Fibroblast of lung (primary cell): Measurements from ENCODE around the gene CD52. TPM values are rescaled to one million over a fixed set of nuclear protein-coding genes. Genes with fewer than 3 reads are reported as not detected.
"Not testable (repeated sequence)": the region's sequence is repeated elsewhere in the genome, so short reads cannot be mapped to it uniquely, and the experiment has no call there.

ENCODE experiments used
- DNase-seq, 2 donors: peaks; one replicate each; pipeline versions ENCODE4 v3.0.0 to v3.0.0-alpha.2; 2010; ENCODE audit warnings: low read depth in 2 of 2
- H2AFZ ChIP-seq: 2 replicates; pipeline ENCODE4 v1.5.1; 2012; ENCODE audit warnings: low read length, control low read depth, inconsistent platforms
- H3K27ac ChIP-seq: 2 replicates; pipeline ENCODE4 v1.5.1; 2011; ENCODE audit warnings: low read length, control low read depth; ENCODE audit not compliant: insufficient read depth
- H3K27me3 ChIP-seq: 2 replicates; pipeline ENCODE4 v1.5.1; 2011; ENCODE audit warnings: mild to moderate bottlenecking, low read length; ENCODE audit not compliant: control insufficient read depth, insufficient read depth
- H3K36me3 ChIP-seq: 2 replicates; pipeline ENCODE4 v1.5.1; 2011; ENCODE audit warnings: low read length; ENCODE audit not compliant: control insufficient read depth, insufficient read depth
- H3K4me1 ChIP-seq: 2 replicates; pipeline ENCODE4 v1.5.1; 2011; ENCODE audit warnings: low read length; ENCODE audit not compliant: control insufficient read depth, insufficient read depth; ENCODE audit errors: extremely low read depth
- H3K4me2 ChIP-seq: 2 replicates; pipeline ENCODE4 v1.5.1; 2011; ENCODE audit warnings: low read length, control low read depth; ENCODE audit not compliant: insufficient read depth; ENCODE audit errors: extremely low read depth
- H3K4me3 ChIP-seq, 4 experiments: fragments of 200-600 bp in 1 of 4; sonication (generic) in 1 of 4; replicated peaks in 1 of 4; 2 replicates each; pipeline ENCODE4 v1.5.1; 2011 to 2016; ENCODE audit warnings: low read length in 4 of 4, low read depth in 3 of 4, mild to moderate bottlenecking in 3 of 4, control low read depth in 2 of 4, inconsistent platforms in 1 of 4, mixed read lengths in 1 of 4; ENCODE audit not compliant: insufficient read depth in 1 of 4; ENCODE audit errors: control extremely low read depth in 1 of 4
- H3K79me2 ChIP-seq: 2 replicates; pipeline ENCODE4 v1.5.1; 2012; ENCODE audit warnings: mild to moderate bottlenecking, low read length, inconsistent platforms; ENCODE audit not compliant: control insufficient read depth, insufficient read depth
- H3K9ac ChIP-seq: 2 replicates; pipeline ENCODE4 v1.5.1; 2011; ENCODE audit warnings: mild to moderate bottlenecking, low read length, control low read depth; ENCODE audit not compliant: insufficient read depth
- H3K9me3 ChIP-seq: 2 replicates; pipeline ENCODE4 v1.5.1; 2012; ENCODE audit warnings: low read depth, low read length; ENCODE audit not compliant: control insufficient read depth, insufficient read depth
- H4K20me1 ChIP-seq: 2 replicates; pipeline ENCODE4 v1.5.1; 2011; ENCODE audit warnings: low read length; ENCODE audit not compliant: control insufficient read depth, insufficient read depth; ENCODE audit errors: extremely low read depth
- EZH2 ChIP-seq: IDR thresholded peaks from 2 replicates; pipeline ENCODE4 v1.5.1; 2012; ENCODE audit warnings: low read length, control low read depth, mild to moderate bottlenecking; ENCODE audit errors: missing control alignments
- polyA plus RNA-seq, 2 donors: library from polyadenylated mRNA; depleted of rRNA in 1 of 2; stranded (reverse) in 1 of 2; unstranded in 1 of 2; fragments of >200 nt; gene quantifications; 2 replicates each; pipeline ENCODE4 v1.2.1, GENCODE V29; 2011 to 2012; ENCODE audit warnings: missing spikeins in 1 of 2
- total RNA-seq: library from RNA; depleted of rRNA; stranded (reverse); fragments of >200 nt; gene quantifications from 2 replicates; pipeline ENCODE4 v1.2.1, GENCODE V29; 2014
- TF ChIP-seq, protein P1 (sequence below), 2 donors: IDR thresholded peaks in 1 of 2; conservative IDR thresholded peaks in 1 of 2; 1 replicate in 1 of 2; 2 replicates in 1 of 2; pipeline ENCODE4 v1.5.1; 2011 to 2012; ENCODE audit warnings: low read length in 2 of 2, control low read depth in 1 of 2, inconsistent platforms in 1 of 2, low read depth in 1 of 2, mild to moderate bottlenecking in 1 of 2

CD52 gene
- total and polyA plus RNA-seq, 2 donors (not counting 1 experiment from before 2014, with no cell fraction given), result 0.31 TPM; not detected in 1

GRCh38 chr1:26307363-26307781 is 10.4 kb upstream of the CD52 start:
- Histone ChIP-seq H3K27ac (no peak overlapping the region), H3K4me1 (peaks cover 9% of the 10 kb centered on the region), H3K4me3 (no peak overlapping the region), H3K36me3 (no peaks in the 10 kb centered on the region), H3K27me3 (no peaks in the 10 kb centered on the region), H4K20me1 (no peaks in the 10 kb centered on the region), H2AFZ (no peak overlapping the region), H3K4me2 (no peak overlapping the region), H3K9me3 (no peaks in the 10 kb centered on the region), H3K79me2 (no peaks in the 10 kb centered on the region), H3K9ac (no peak overlapping the region)
- DNase-seq, result no peak
- TF ChIP-seq EZH2, result no peak
- TF ChIP-seq, protein P1, sequence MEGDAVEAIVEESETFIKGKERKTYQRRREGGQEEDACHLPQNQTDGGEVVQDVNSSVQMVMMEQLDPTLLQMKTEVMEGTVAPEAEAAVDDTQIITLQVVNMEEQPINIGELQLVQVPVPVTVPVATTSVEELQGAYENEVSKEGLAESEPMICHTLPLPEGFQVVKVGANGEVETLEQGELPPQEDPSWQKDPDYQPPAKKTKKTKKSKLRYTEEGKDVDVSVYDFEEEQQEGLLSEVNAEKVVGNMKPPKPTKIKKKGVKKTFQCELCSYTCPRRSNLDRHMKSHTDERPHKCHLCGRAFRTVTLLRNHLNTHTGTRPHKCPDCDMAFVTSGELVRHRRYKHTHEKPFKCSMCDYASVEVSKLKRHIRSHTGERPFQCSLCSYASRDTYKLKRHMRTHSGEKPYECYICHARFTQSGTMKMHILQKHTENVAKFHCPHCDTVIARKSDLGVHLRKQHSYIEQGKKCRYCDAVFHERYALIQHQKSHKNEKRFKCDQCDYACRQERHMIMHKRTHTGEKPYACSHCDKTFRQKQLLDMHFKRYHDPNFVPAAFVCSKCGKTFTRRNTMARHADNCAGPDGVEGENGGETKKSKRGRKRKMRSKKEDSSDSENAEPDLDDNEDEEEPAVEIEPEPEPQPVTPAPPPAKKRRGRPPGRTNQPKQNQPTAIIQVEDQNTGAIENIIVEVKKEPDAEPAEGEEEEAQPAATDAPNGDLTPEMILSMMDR (conservative IDR thresholded peaks at IDR 0.05 in 1 of 2, IDR thresholded peaks at IDR 0.05 in 1 of 2; ENCODE audit: low read depth in 1 of 2, low read length in 2 of 2), result no peak

DNA sequence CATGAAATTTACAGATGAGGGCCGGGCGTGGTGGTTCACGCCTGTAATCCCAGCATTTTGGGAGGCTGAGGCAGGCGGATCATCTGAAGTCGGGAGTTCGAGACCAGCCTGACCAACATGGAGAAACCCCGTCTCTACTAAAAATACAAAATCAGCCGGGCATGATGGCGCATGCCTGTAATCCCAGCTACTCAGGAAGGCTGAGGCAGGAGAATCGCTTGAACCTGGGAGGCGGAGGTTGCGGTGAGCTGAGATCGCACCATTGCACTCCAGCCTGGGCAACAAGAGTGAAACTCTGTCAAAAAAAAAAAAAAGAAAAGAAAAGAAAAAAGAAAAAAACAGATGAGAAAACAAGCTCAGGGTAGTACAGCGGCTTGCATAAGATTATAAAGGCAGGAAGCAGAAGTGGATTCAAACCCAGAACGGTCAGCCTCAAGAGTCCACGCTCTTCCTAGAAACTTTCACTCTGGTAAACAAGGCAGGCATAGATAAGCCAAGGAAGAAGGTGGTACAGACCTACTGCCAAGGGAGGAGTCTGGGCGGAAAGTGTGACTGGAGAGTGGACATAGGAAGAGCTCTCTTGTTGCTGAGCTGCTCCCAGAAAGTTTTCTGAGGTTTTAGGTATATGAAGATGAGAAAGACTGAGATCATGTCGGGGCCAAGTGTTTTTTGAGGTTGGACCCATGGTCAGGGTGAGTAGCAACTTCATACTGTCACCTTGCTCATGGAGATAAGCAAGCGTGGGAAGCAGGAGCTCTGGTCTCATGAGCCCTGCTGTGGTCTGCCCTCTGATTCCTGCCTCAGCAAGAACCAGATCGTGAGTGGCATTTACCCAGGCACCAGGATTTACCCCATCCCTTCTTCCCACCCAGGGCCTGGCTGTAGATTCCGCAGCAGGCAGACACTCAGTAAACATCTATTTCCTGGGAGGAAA is 9.5 kb upstream of the CD52 start:
- not testable (repeated sequence) for H3K9ac ChIP-seq, H3K4me2 ChIP-seq, H4K20me1 ChIP-seq, H3K9me3 ChIP-seq, H3K4me3 ChIP-seq, H3K27ac ChIP-seq, H3K27me3 ChIP-seq, H3K4me1 ChIP-seq, H3K36me3 ChIP-seq, H3K79me2 ChIP-seq, DNase-seq, H2AFZ ChIP-seq

GRCh38 chr1:26314501-26314900 is 3.3 kb upstream of the CD52 start:
- H3K9me3 ChIP-seq, result no peaks in the 10 kb centered on the region
- no peak overlapping the region for H3K4me2 ChIP-seq
- no peak overlapping the region for H2AFZ ChIP-seq
- no peaks in the 10 kb centered on the region for H3K4me1 ChIP-seq
- no peaks in the 10 kb centered on the region for H3K27me3 ChIP-seq
- H3K9ac ChIP-seq, result no peak overlapping the region
- no peaks in the 10 kb centered on the region for H4K20me1 ChIP-seq
- H3K4me3 ChIP-seq, result no peak overlapping the region
- H3K79me2 ChIP-seq, result no peaks in the 10 kb centered on the region
- no peak for TF ChIP-seq EZH2
- TF ChIP-seq, protein P1 (conservative IDR thresholded peaks at IDR 0.05 in 1 of 2, IDR thresholded peaks at IDR 0.05 in 1 of 2; ENCODE audit: low read depth in 1 of 2, low read length in 2 of 2), result no peak
- no peaks in the 10 kb centered on the region for H3K36me3 ChIP-seq
- no peak for DNase-seq
- H3K27ac ChIP-seq, result no peak overlapping the region
